ENCODE measurements around the gene PRUNE2.

Gene PRUNE2

DNA sequence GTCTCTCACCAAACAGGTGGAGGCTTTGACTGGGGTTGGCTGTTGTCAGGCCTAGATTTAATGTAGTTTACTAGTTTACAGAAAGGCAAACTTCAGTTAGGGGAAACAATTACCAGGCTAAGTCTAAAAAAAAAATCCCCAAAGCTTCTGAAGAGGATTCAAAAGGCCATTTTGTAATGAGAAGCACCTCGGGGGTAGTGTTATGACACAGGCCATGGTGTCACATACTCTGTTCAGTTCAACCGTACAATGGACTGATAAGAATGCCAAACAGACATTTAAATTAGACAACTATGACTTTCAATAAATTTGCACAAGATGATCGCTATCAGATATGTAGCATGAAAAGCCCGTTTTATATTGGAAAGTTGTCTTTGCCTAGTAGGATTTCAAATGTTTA, 261.7 kb downstream of the PRUNE2 start:
- H3K27ac ChIP-seq, result peak overlapping the region; percentile 74
- no peak overlapping the region for H3K4me3 ChIP-seq (ENCODE audit: low read depth in 1 of 2, low read length in 1 of 2)
- H3K27me3 ChIP-seq, result no peaks in the 10 kb centered on the region
- no peaks in the 10 kb centered on the region for H3K36me3 ChIP-seq
- no peak for TF ChIP-seq CTCF (IDR thresholded peaks at IDR 0.05)
- no peaks in the 10 kb centered on the region for H3K9me3 ChIP-seq
- peaks cover 35 to 41% of the 10 kb centered on the region in 2 experiments for H3K4me1 ChIP-seq (ENCODE audit: control insufficient read depth in 1 of 2, insufficient read depth in 1 of 2, low read depth in 1 of 2, low read length in 1 of 2)

GRCh38 chr9:76643399-76644117, 262.4 kb downstream of the PRUNE2 start:
- Histone ChIP-seq H3K4me1 (ENCODE audit: control insufficient read depth in 1 of 2, insufficient read depth in 1 of 2, low read depth in 1 of 2, low read length in 1 of 2) (peaks cover 39 to 47% of the 10 kb centered on the region in 2 experiments), H3K27ac (peak overlapping the region; percentile 74), H3K4me3 (ENCODE audit: low read depth in 1 of 2, low read length in 1 of 2) (no peak overlapping the region), H3K9me3 (no peaks in the 10 kb centered on the region), H3K36me3 (no peaks in the 10 kb centered on the region), H3K27me3 (no peaks in the 10 kb centered on the region)
- TF ChIP-seq CTCF (IDR thresholded peaks at IDR 0.05), result no peak

DNA sequence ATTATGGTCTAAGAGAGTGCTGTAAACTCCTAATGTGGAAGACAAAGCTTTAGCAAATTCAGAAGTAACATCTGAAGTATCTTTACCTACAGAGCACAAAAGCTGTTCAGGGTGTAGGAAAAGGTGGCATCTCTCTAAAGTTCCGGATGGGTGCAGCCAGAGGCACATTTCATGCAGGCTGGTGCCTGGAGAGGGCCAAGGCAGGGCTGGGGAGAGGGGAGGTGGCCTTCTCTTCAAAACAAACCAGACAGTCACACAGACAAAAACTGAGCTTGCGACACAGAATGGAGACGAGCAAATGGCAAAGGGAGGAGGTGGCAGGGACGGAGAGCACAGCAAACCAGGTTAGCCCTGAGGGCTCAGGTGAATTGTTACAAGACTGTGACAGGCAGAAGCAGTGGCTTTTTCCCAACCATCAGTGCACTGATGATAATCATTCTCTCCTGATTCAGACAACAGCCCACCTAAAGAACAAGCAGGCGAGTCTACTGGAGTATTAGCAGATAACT, 263.2 kb downstream of the PRUNE2 start:
- Histone ChIP-seq H3K27ac (peak overlapping the region; percentile 74), H3K36me3 (no peaks in the 10 kb centered on the region), H3K9me3 (no peaks in the 10 kb centered on the region), H3K4me1 (ENCODE audit: control insufficient read depth in 1 of 2, insufficient read depth in 1 of 2, low read depth in 1 of 2, low read length in 1 of 2) (peaks cover 47 to 55% of the 10 kb centered on the region in 2 experiments), H3K4me3 (ENCODE audit: low read depth in 1 of 2, low read length in 1 of 2) (no peak overlapping the region), H3K27me3 (no peaks in the 10 kb centered on the region)
- no peak for TF ChIP-seq CTCF (IDR thresholded peaks at IDR 0.05)

- Histone ChIP-seq H3K4me3 (ENCODE audit: low read depth in 1 of 2, low read length in 1 of 2) (no peak overlapping the region), H3K4me1 (ENCODE audit: control insufficient read depth in 1 of 2, insufficient read depth in 1 of 2, low read depth in 1 of 2, low read length in 1 of 2) (peaks cover 54 to 62% of the 10 kb centered on the region in 2 experiments)
Measured at GRCh38 chr9:76642074-76642473, 263.8 kb downstream of the PRUNE2 start.

DNA sequence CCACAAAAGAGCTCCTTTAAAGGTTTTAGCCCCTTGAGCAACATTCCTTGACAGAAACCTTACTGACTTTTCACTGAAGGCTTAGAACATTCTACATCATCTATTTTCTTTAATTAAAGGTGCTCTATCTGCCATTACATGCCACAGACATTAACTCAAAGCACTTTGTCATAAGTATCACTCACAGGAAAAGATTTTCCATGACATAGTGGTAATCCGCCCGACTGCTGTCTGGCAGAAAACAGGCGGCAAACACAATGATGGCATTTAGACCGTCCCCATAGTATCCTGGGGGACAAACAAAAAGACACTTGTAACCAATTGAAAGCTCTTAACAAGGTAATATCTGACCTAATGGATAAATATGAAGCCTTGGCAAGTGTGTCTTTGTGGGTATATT, 267.9 kb downstream of the PRUNE2 start:
- Histone ChIP-seq H3K36me3 (no peaks in the 10 kb centered on the region), H3K27me3 (no peaks in the 10 kb centered on the region), H3K27ac (peak overlapping the region; percentile 65), H3K9me3 (no peaks in the 10 kb centered on the region), H3K4me1 (ENCODE audit: control insufficient read depth in 1 of 2, insufficient read depth in 1 of 2, low read depth in 1 of 2, low read length in 1 of 2) (peaks cover 68 to 78% of the 10 kb centered on the region in 2 experiments), H3K4me3 (ENCODE audit: low read depth in 1 of 2, low read length in 1 of 2) (no peak overlapping the region)
- no peak for TF ChIP-seq CTCF (IDR thresholded peaks at IDR 0.05)

More at GRCh38 chr9:76642074-76642473, 263.8 kb downstream of the PRUNE2 start:
- no peak for TF ChIP-seq CTCF (IDR thresholded peaks at IDR 0.05)
- Histone ChIP-seq H3K36me3 (no peaks in the 10 kb centered on the region), H3K9me3 (no peaks in the 10 kb centered on the region), H3K27ac (peak overlapping the region; percentile 74), H3K27me3 (no peaks in the 10 kb centered on the region)
